CD1c-positive myeloid dendritic cell (primary cell): Measurements from ENCODE around the gene NGEF.

ENCODE experiments used
- DNase-seq: peaks from one replicate; pipeline ENCODE4 v3.0.0-alpha.2; 2016; ENCODE audit errors: extremely low spot score

The NGEF gene

GRCh38 chr2:232898592-232899543 is 114.2 kb downstream of the NGEF start:
- no peak for DNase-seq

- no peak for DNase-seq
Observed at GRCh38 chr2:232897598-232898408, 115.3 kb downstream of the NGEF start.

GRCh38 chr2:232896720-232897597 is 116.1 kb downstream of the NGEF start:
- no peak for DNase-seq

GRCh38 chr2:232896111-232896510 is 116.9 kb downstream of the NGEF start:
- DNase-seq, result no peak

- DNase-seq, result no peak
Observed at GRCh38 chr2:232894746-232895145, 118.3 kb downstream of the NGEF start.

- DNase-seq, result no peak
Observed at GRCh38 chr2:232894251-232894650, 118.8 kb downstream of the NGEF start.

GRCh38 chr2:232893834-232894233 is 119.2 kb downstream of the NGEF start:
- no peak for DNase-seq

- DNase-seq, result no peak
Observed at GRCh38 chr2:232892843-232893242, 120.2 kb downstream of the NGEF start.

GRCh38 chr2:232892221-232892620 is 120.8 kb downstream of the NGEF start:
- no peak for DNase-seq

GRCh38 chr2:232891621-232892071 is 121.4 kb downstream of the NGEF start:
- DNase-seq, result no peak

- DNase-seq, result no peak
Observed at GRCh38 chr2:232890896-232891601, 122.0 kb downstream of the NGEF start.

- no peak for DNase-seq
Observed at GRCh38 chr2:232890536-232890895, 122.5 kb downstream of the NGEF start.

GRCh38 chr2:232889876-232890401 is 123.1 kb downstream of the NGEF start:
- DNase-seq, result no peak

- no peak for DNase-seq
Observed at GRCh38 chr2:232888839-232889529, 124.1 kb downstream of the NGEF start.

- DNase-seq, result no peak
Observed at GRCh38 chr2:232888099-232888836, 124.8 kb downstream of the NGEF start.

- no peak for DNase-seq
Observed at GRCh38 chr2:232887171-232887850, 125.7 kb downstream of the NGEF start.

GRCh38 chr2:232886632-232887031 is 126.4 kb downstream of the NGEF start:
- DNase-seq, result no peak

- DNase-seq, result no peak
Observed at GRCh38 chr2:232886176-232886575, 126.9 kb downstream of the NGEF start.
